ENCODE results near the gene FOXN1. TPM values are rescaled to one million over a fixed set of nuclear protein-coding genes. Genes with fewer than 3 reads are reported as not detected.

FOXN1 gene
- total and polyA plus RNA-seq, 8 donors, result 0.02 to 0.19 (median 0.09) TPM; not detected in 5

GRCh38 chr17:28528327-28529012, 22.3 kb downstream of the FOXN1 start:
- WGBS, 2 donors, result 76 to 88% methylated on average over 9 of the region's 9 CpGs
- no peaks in the 10 kb centered on the region for H3K27me3 ChIP-seq
- intact Hi-C loops (cut with DNase I), result no loop called here
- no peak overlapping the region for H3K27ac ChIP-seq
- ATAC-seq (no peak), DNase-seq (peak in 1 of 6 donors; percentile 23), FAIRE-seq (no peak)
- H3K4me3 ChIP-seq, result no peak overlapping the region
- TF ChIP-seq, protein P1, sequence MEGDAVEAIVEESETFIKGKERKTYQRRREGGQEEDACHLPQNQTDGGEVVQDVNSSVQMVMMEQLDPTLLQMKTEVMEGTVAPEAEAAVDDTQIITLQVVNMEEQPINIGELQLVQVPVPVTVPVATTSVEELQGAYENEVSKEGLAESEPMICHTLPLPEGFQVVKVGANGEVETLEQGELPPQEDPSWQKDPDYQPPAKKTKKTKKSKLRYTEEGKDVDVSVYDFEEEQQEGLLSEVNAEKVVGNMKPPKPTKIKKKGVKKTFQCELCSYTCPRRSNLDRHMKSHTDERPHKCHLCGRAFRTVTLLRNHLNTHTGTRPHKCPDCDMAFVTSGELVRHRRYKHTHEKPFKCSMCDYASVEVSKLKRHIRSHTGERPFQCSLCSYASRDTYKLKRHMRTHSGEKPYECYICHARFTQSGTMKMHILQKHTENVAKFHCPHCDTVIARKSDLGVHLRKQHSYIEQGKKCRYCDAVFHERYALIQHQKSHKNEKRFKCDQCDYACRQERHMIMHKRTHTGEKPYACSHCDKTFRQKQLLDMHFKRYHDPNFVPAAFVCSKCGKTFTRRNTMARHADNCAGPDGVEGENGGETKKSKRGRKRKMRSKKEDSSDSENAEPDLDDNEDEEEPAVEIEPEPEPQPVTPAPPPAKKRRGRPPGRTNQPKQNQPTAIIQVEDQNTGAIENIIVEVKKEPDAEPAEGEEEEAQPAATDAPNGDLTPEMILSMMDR (IDR thresholded peaks at IDR 0.05), result no peak
- H3K4me1 ChIP-seq, result peaks cover 0 to 19% (median 2%) of the 10 kb centered on the region in 3 donors
- no peaks in the 10 kb centered on the region for H3K9me3 ChIP-seq
- no peaks in the 10 kb centered on the region for H3K36me3 ChIP-seq

DNA sequence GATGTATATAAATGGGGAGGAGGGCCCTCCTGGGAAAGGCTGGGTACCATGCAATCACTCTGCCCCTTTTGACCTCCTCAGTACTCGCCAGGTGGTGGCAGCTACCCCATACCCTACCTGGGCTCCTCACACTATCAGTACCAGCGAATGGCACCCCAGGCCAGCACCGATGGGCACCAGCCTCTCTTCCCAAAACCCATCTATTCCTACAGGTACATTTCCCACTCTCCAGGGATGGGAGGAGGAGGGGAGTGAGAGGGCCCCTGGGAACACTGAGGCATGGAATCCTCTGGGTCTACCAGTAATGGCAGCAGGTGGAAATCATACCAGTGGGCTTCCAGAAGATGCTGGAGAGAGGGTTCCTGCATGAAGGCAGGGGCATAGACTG, 22.9 kb downstream of the FOXN1 start:
- intact Hi-C loops (cut with DNase I), result no loop called here
- DNase-seq (peak in 1 of 6 donors; percentile 21), FAIRE-seq (no peak), ATAC-seq (no peak)
- H3K4me1 ChIP-seq, result peaks cover 0 to 19% (median 2%) of the 10 kb centered on the region in 3 donors
- no peak overlapping the region for H3K27ac ChIP-seq
- H3K4me3 ChIP-seq, result no peak overlapping the region
- H3K36me3 ChIP-seq, result no peaks in the 10 kb centered on the region
- H3K27me3 ChIP-seq, result no peaks in the 10 kb centered on the region
- TF ChIP-seq, protein P1 (IDR thresholded peaks at IDR 0.05), result no peak
- H3K9me3 ChIP-seq, result no peaks in the 10 kb centered on the region
- WGBS, 2 donors, result 83 to 92% methylated on average over 3 of the region's 3 CpGs

- WGBS, 2 donors, result 76 to 92% methylated on average over 4 of the region's 4 CpGs
- no peaks in the 10 kb centered on the region for H3K36me3 ChIP-seq
- ATAC-seq (no peak), FAIRE-seq (no peak), DNase-seq (no peak)
- H3K4me3 ChIP-seq, result no peak overlapping the region
- peaks cover 0 to 16% (median 0%) of the 10 kb centered on the region in 3 donors for H3K4me1 ChIP-seq
- no peaks in the 10 kb centered on the region for H3K27me3 ChIP-seq
- TF ChIP-seq, protein P1 (IDR thresholded peaks at IDR 0.05), result no peak
- intact Hi-C loops (cut with DNase I), result no loop called here
- no peaks in the 10 kb centered on the region for H3K9me3 ChIP-seq
- no peak overlapping the region for H3K27ac ChIP-seq
Measured at GRCh38 chr17:28530250-28530649, 24.1 kb downstream of the FOXN1 start.

GRCh38 chr17:28530926-28531325, 24.8 kb downstream of the FOXN1 start:
- TF ChIP-seq, protein P1 (IDR thresholded peaks at IDR 0.05), result no peak
- Histone ChIP-seq H3K27me3 (no peaks in the 10 kb centered on the region), H3K36me3 (no peaks in the 10 kb centered on the region), H3K4me1 (peaks cover 0 to 9% (median 0%) of the 10 kb centered on the region in 3 donors), H3K9me3 (no peaks in the 10 kb centered on the region), H3K27ac (no peak overlapping the region), H3K4me3 (no peak overlapping the region)
- intact Hi-C loops (cut with DNase I), result no loop called here
- no peak for FAIRE-seq
- peak in 1 of 6 donors; percentile 18 for DNase-seq
- no peak for ATAC-seq
- 63 to 69% methylated on average over 7 of the region's 7 CpGs for WGBS, 2 donors

Measured in pancreas (tissue), 10 donors.